Activated effector memory CD4-positive, alpha-beta T cell treated with Interleukin-2 at 50 U/mL for 16 hours (primary cell): Measurements from ENCODE around the gene UQCR11.

Experiments used
- DNase-seq: peaks from one replicate; pipeline ENCODE4 v3.0.0-alpha.2; 2020

UQCR11 gene

GRCh38 chr19:1634242-1634937 lies 29.1 kb upstream of the UQCR11 start:
- no peak for DNase-seq

GRCh38 chr19:1633269-1633826 lies 28.1 kb upstream of the UQCR11 start:
- no peak for DNase-seq

DNA sequence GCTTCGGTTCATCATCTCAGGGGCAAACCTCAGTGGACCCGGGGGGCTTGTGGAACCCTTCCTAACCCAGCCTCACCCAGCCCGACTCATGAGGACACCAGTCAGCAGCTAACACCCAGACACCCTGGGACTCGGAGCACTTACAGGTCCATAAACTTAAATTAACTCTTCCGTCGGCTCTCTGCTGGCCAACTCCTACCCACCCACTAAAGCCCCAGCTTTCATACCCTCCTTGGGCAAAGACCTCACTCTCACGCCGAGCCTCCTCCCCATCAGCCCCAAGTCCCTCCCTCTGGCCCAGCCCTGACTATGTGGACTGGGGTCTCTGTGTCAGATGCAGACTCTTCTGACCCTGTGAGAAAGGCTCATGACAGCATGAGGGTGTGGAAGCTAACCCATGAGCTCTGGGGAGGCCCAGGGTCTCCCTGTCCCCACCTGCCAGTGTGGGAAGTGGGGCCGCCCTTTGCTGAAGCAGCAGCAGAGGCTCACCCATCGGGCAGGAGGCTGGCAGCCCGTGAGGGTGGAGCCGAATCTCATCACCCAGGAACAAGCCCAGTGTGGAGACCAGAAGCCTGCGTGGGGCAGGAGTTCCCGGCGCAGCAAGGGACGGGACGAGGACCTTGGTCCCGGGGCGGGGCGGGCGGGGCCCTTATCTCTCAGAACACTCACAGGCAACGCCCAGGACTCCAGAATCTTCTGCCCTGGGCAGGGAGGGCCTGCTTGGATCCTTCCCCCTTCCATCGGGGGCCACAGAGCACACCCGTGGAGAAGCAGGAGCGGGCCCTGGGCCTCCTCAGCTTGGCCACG lies 27.4 kb upstream of the UQCR11 start:
- no peak for DNase-seq

- no peak for DNase-seq
Observed at GRCh38 chr19:1631557-1632100, 26.4 kb upstream of the UQCR11 start.

DNA sequence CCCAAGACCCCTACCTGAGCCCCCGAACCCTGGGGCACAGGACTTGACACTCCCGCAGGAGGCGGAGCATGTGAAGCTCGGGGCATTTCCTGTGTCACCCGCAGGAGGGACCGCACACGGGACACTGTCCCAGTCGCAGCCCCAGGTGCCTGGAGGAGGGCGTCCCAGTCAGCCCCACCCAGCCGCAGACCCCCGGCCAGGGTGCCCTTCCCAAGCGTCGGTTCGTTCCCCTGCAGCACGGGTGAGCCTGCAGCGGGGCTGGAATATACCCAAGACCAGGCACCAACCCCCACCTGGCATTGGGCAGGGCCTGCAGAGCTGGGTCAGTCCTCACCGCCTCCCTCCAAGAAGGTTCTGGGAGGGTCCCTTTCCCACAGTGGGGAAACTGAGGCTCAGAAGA lies 25.5 kb upstream of the UQCR11 start:
- no peak for DNase-seq

DNA sequence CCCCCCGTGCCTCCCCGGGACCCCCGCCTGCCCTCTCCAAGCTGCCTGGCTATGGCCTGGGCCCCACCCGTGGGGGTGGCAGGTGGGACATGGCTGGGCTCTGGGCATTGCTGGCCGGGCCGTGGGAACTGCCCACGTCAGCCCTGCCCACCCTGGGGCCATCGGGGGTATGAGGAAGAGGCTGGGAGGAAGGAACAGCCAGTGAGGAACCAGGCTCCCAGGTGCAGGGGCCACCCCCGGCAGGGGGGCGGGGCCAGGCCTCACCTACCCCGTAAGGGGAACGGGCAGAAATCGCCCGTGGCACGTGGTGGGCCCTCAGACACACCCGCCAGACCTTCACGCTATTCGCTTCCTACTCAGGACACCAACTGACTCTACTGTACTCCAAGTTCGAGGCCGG lies 24.8 kb upstream of the UQCR11 start:
- DNase-seq = no peak

DNA sequence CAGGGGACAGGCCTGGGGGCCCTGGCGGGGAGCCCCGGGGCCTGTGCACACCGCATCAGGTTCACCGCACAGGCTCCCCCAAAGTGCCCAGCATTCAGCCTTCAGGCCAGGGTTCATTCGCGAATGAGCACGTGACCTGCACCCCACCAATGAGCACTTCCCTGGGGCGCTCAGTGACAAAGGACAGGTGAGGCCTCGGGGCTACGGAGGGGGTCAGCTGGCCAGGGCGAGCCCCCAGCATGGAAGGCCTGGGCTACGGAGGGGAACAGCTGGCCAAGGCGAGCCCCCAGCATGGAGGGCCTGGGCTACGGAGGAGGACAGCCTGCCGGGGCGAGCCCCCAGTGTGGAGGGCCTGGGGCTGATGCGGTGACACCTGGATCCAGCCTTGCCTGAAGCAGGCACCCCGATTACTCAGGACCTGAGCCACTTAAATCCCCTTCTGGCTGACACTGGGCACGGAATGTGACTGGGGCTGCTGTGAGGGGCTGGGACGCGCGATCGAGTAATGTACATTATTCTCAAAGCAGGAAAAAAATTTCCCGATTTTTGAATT lies 24.1 kb upstream of the UQCR11 start:
- no peak for DNase-seq

DNA sequence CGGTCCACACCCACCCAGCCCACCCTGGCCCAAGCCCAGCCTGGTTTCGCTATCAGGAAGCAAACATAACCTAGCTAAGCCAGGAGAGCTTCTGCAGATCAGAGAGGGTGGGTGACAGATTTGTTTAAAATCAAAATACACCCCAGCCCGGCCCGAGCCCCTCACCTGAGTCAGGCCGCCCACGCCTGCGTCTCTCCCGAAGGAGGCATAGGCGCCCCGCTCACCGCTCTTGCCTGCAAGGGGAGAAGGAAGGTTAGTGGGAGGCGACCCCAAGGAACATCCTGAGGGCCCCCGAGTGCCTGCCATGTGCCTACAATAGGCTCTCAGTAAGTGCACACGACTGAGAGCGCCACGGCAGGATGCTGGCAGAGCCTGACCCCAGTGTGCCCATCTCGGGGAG lies 21.9 kb upstream of the UQCR11 start:
- DNase-seq = no peak

- no peak for DNase-seq
Observed at GRCh38 chr19:1626417-1627010, 21.3 kb upstream of the UQCR11 start.

GRCh38 chr19:1624458-1624857 lies 19.2 kb upstream of the UQCR11 start:
- DNase-seq = no peak

DNA sequence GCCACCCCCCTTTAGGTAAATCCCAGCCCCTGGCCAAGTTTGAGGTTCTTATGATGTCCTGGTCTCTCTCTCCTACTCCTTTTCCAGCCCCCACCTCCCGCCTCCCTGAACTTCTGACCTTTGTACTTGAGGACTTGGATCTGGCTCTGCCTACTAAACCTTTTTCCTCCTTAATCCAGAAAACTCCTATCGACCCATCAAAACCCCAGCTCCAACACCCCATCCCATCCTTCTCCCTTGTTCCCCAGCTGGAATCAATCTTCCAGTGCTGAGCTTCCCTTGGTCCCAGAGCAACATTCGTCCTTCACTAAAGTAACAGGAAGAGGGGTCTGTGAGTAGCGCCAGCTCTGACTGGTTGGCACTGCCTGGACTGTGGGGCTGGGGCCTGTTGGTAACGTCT lies 17.3 kb upstream of the UQCR11 start:
- no peak for DNase-seq

DNA sequence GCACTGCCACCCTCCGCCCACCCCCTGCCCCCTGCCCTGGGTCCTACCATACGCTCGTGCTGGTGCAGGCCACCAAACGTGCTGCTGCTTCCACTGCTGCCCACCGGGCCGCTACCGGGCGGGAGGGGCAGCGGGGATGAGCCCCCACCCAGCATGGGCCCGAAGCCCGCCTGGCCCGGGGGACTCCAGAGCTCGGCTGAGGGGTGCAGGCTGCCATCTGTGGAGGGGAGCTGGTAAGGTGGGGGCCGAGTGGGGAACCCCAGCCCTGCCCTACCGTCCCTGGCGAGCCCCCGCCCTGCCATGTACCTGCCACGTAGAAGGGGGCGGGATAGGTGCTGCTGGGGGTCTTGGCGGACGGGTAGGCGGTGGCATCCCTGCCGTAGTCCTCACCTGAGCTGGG lies 16.7 kb upstream of the UQCR11 start:
- DNase-seq = no peak

DNA sequence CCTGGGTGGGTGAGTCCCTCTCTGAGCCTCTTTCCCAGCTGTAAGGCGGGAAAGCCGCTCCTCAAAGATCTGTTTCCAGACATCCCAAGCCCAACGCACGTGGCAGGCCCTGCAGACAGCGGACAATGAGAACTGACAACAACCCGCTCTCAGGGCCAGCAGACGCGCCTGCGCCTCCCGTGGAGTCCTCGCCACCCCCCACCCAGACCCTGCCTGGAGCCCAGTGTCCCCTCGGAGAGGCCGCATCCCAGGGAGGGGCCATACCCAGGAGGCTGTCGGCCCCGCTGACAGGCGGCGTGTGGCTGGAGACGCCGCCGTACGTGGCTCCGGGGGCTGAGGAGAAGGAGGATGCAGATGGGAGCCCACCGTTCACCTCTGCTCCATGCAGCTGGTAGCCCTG lies 16.3 kb upstream of the UQCR11 start:
- no peak for DNase-seq

GRCh38 chr19:1621021-1621420 lies 15.8 kb upstream of the UQCR11 start:
- no peak for DNase-seq

GRCh38 chr19:1620502-1620901 lies 15.2 kb upstream of the UQCR11 start:
- no peak for DNase-seq

- no peak for DNase-seq
Observed at GRCh38 chr19:1619703-1620102, 14.4 kb upstream of the UQCR11 start.

DNA sequence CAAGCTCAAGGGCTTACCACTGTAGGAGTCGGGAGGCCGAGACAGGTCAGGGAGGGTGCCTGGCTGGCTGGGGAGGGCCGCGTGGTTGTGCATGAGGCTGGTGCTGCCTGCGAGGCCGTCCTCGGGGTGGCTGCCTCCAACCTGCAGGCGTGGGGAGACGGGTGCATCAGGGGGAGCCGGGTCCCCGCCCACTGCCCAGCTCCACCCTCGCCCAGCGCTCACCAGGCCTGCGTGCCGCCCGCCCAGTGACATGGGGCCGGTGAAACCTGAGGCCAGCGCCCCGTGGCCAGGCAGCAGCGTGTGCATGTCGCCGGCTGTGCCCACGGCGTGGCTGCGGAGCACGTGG lies 13.8 kb upstream of the UQCR11 start:
- DNase-seq = no peak

GRCh38 chr19:1618157-1619093 lies 13.2 kb upstream of the UQCR11 start:
- no peak for DNase-seq

GRCh38 chr19:1616875-1617274 lies 11.6 kb upstream of the UQCR11 start:
- no peak for DNase-seq

DNA sequence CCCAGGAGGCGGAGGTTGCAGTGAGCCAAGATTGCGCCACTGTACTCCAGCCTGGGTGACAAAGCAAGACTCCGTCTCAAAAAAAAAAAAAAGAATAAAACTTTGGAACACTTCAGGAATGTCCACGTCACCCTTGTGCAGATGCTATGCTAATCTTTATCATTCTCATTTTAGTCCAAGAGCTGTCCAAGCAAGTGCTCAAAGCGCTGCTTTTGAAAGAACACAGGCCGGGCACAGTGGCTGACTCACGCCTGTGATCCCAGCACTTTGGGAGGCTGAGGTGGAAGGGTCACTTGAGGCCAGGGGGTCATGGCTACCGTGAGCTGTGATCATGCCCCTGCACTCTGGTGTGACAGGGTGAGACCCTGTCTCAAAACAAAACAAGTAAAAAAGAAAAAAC lies 11.1 kb upstream of the UQCR11 start:
- no peak for DNase-seq

- DNase-seq = no peak
Observed at GRCh38 chr19:1615156-1615765, 10.0 kb upstream of the UQCR11 start.
